Endothelial cell of umbilical vein (primary cell): ENCODE data around the gene ANGPTL4. TPM values are rescaled to one million over a fixed set of nuclear protein-coding genes. Genes with fewer than 3 reads are reported as not detected.
A peak's percentile ranks its signal among the peaks of the same experiment; 100 is the strongest.

Experiments used
- BruUV-seq: library from RNA; stranded (reverse); fragments of 400-500 nt; replicated peaks from 2 replicates; lab custom pipeline; 2021; lab: Mats Ljungman, UMichigan
- CTCF ChIA-PET: fragments of 300-600, 350-600 bp; sonication (Branson Sonifier 250); formaldehyde crosslinking; loops from one replicate; lab custom pipeline; 2021; ENCODE audit warnings: antibody characterized with exemption, inconsistent platforms; lab: Charles Lee
- POLR2A ChIA-PET: fragments of 300-600, 350-600 bp; sonication (Branson Sonifier 250); formaldehyde crosslinking; loops from one replicate; lab custom pipeline; 2021; ENCODE audit warnings: antibody characterized with exemption, inconsistent platforms; lab: Charles Lee
- DNase-seq: peaks from one replicate; pipeline ENCODE4 v3.0.0-alpha.2; 2011; ENCODE audit warnings: low read depth, low spot score
- FAIRE-seq: peaks from 2 replicates; lab custom pipeline; 2011; peaks lifted over from hg19 to GRCh38; lab: Jason Lieb, UNC
- H2AFZ ChIP-seq: 2 replicates; pipeline ENCODE4 v1.6.0; 2012; ENCODE audit warnings: low read depth, low read length, control low read depth, inconsistent platforms
- H3K27ac ChIP-seq: 2 replicates; pipeline ENCODE4 v1.5.1; 2011; ENCODE audit warnings: low read depth, mild to moderate bottlenecking, control low read depth, low read length, moderate library complexity; ENCODE audit not compliant: insufficient read depth
- H3K27me3 ChIP-seq, 2 experiments: 2 replicates each; pipeline versions ENCODE4 v1.6.0 to v1.6.1; 2011; ENCODE audit warnings: low read length in 2 of 2, mixed read lengths in 1 of 2; ENCODE audit not compliant: control insufficient read depth in 2 of 2, insufficient read depth in 2 of 2
- H3K36me3 ChIP-seq, 2 experiments: 2 replicates in 1 of 2; 3 replicates in 1 of 2; pipeline ENCODE4 v1.5.1; 2011; ENCODE audit warnings: low read length in 2 of 2, mild to moderate bottlenecking in 1 of 2, moderate library complexity in 1 of 2; ENCODE audit not compliant: control insufficient read depth in 2 of 2, insufficient read depth in 2 of 2; ENCODE audit errors: extremely low read depth in 1 of 2
- H3K4me1 ChIP-seq: 3 replicates; pipeline ENCODE4 v1.5.1; 2011; ENCODE audit warnings: mild to moderate bottlenecking, low read length; ENCODE audit not compliant: control insufficient read depth, insufficient read depth; ENCODE audit errors: extremely low read depth
- H3K4me2 ChIP-seq: 2 replicates; pipeline ENCODE4 v1.6.1; 2011; ENCODE audit warnings: low read length, control low read depth, mixed read lengths; ENCODE audit not compliant: insufficient read depth
- H3K4me3 ChIP-seq, 3 experiments: fragments of 200-600 bp in 1 of 3; sonication (generic), shearing (Covaris generic) in 1 of 3; replicated peaks in 1 of 3; 2 replicates each; pipeline ENCODE4 v1.5.1; 2011 to 2016; ENCODE audit warnings: control low read depth in 3 of 3, low read length in 3 of 3, mild to moderate bottlenecking in 2 of 3, inconsistent platforms in 1 of 3, low read depth in 1 of 3, moderate library complexity in 1 of 3; ENCODE audit not compliant: insufficient read depth in 1 of 3
- H3K79me2 ChIP-seq: 2 replicates; pipeline ENCODE4 v1.6.0; 2012; ENCODE audit warnings: low read length, inconsistent platforms; ENCODE audit not compliant: control insufficient read depth, insufficient read depth
- H3K9ac ChIP-seq: replicated peaks from 2 replicates; pipeline ENCODE3; 2011; ENCODE audit warnings: low read length, control low read depth; ENCODE audit not compliant: insufficient read depth; ENCODE audit errors: extremely low read depth
- H3K9me1 ChIP-seq: replicated peaks from 3 replicates; pipeline ENCODE4 v1.6.0; 2011; ENCODE audit warnings: mild to moderate bottlenecking, low read length; ENCODE audit not compliant: control insufficient read depth, insufficient read depth; ENCODE audit errors: extremely low read depth
- H3K9me3 ChIP-seq: replicated peaks from 2 replicates; pipeline ENCODE4 v1.5.1; 2012; ENCODE audit warnings: low read length, inconsistent platforms; ENCODE audit not compliant: control insufficient read depth, insufficient read depth
- H4K20me1 ChIP-seq: replicated peaks from 2 replicates; pipeline ENCODE3; 2011; ENCODE audit warnings: mild to moderate bottlenecking, low read length; ENCODE audit not compliant: control insufficient read depth, insufficient read depth; ENCODE audit errors: extremely low read depth
- EZH2 ChIP-seq: IDR thresholded peaks from 2 replicates; pipeline ENCODE4 v1.6.1; 2012; ENCODE audit warnings: borderline replicate concordance, low read depth, mild to moderate bottlenecking, moderate library complexity, low read length, inconsistent platforms; ENCODE audit not compliant: severe bottlenecking
- POLR2AphosphoS5 ChIP-seq: IDR thresholded peaks from 2 replicates; pipeline ENCODE4 v1.6.1; 2012; ENCODE audit warnings: low read depth, mild to moderate bottlenecking, control low read depth, low read length, moderate library complexity; ENCODE audit not compliant: insufficient read depth
- dilution Hi-C: fragments of 300-500 bp; cut with MboI; formaldehyde crosslinking; loops from one replicate; pipeline ENCODE4 v1.15.0; 2019; ENCODE audit warnings: low sequenced_read_pairs; ENCODE audit not compliant: extremely low pct_ligation_motif_present
- intact Hi-C: fragments of 100-400 bp; cut with micrococcal nuclease; formaldehyde crosslinking; loops from one replicate; pipeline ENCODE4 v1.10.0; 2022
- polyA plus RNA-seq, 4 experiments: library from polyadenylated mRNA; depleted of rRNA in 3 of 4; stranded (reverse) in 3 of 4; unstranded in 1 of 4; fragments of >200 nt; gene quantifications; 2 replicates each; pipeline versions ENCODE4 v1.2.1 to v1.2.3, GENCODE V29; 2011 to 2012; ENCODE audit warnings: missing spikeins in 1 of 4
- total RNA-seq: library from RNA; stranded (reverse); gene quantifications from 2 replicates; pipeline ENCODE4 v1.2.3, GENCODE V29; 2021
- TF ChIP-seq, protein P1 (sequence below), 2 donors: IDR thresholded peaks; 1 replicate in 1 of 2; 2 replicates in 1 of 2; pipeline ENCODE4 v1.5.1; 2011; ENCODE audit warnings: low read length in 2 of 2, mild to moderate bottlenecking in 2 of 2, moderate library complexity in 2 of 2, control low read depth in 1 of 2, inconsistent platforms in 1 of 2, low read depth in 1 of 2; ENCODE audit not compliant: insufficient read depth in 1 of 2; ENCODE audit errors: extremely low read depth in 1 of 2

ANGPTL4 gene
- total and polyA plus RNA-seq, 2 donors (not counting 3 experiments of a cell fraction or from before 2014, with no cell fraction given), result 3.9 to 14.1 TPM

- no peak overlapping the region for H3K4me2 ChIP-seq
- TF ChIP-seq, protein P1, sequence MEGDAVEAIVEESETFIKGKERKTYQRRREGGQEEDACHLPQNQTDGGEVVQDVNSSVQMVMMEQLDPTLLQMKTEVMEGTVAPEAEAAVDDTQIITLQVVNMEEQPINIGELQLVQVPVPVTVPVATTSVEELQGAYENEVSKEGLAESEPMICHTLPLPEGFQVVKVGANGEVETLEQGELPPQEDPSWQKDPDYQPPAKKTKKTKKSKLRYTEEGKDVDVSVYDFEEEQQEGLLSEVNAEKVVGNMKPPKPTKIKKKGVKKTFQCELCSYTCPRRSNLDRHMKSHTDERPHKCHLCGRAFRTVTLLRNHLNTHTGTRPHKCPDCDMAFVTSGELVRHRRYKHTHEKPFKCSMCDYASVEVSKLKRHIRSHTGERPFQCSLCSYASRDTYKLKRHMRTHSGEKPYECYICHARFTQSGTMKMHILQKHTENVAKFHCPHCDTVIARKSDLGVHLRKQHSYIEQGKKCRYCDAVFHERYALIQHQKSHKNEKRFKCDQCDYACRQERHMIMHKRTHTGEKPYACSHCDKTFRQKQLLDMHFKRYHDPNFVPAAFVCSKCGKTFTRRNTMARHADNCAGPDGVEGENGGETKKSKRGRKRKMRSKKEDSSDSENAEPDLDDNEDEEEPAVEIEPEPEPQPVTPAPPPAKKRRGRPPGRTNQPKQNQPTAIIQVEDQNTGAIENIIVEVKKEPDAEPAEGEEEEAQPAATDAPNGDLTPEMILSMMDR (IDR thresholded peaks at IDR 0.05; ENCODE audit: extremely low read depth in 1 of 2, insufficient read depth in 1 of 2, low read depth in 1 of 2, low read length in 2 of 2), result peak; percentile 75 to 91
- no peak for TF ChIP-seq EZH2
- TF ChIP-seq POLR2AphosphoS5, result peak; percentile 52
- H4K20me1 ChIP-seq, result no peaks in the 10 kb centered on the region
- dilution Hi-C loops (no loop called here), intact Hi-C loops (loop anchor here (1.0 kb wide), 1 partner anchor 42 kb away; no protein-coding TSS in a partner anchor)
- no peak overlapping the region for H3K9ac ChIP-seq
- POLR2A ChIA-PET, result interaction anchor here (1.0 kb wide), 1 partner anchor 43 kb away, joined by 4 read pairs; no protein-coding TSS in a partner anchor
- H3K4me1 ChIP-seq, result peaks cover 28% of the 10 kb centered on the region
- no peaks in the 10 kb centered on the region for H3K9me1 ChIP-seq
- no peaks in the 10 kb centered on the region for H3K9me3 ChIP-seq
- DNase-seq (peak; percentile 74), FAIRE-seq (peak; percentile 89)
- peak overlapping the region; percentile 23 for H3K27ac ChIP-seq
- peaks cover 53% of the 10 kb centered on the region for H3K79me2 ChIP-seq
- CTCF ChIA-PET, result interaction anchor here (0.9 to 4.0 kb wide), 6 partner anchors 16 to 49 kb away, joined by 3 to 79 read pairs (median 10); partner anchors contain the start of genes ANGPTL4 and MARCHF2
- BruUV-seq, result no TSS peak
- H3K36me3 ChIP-seq, result peaks cover 0 to 8% of the 10 kb centered on the region in 2 experiments
- H3K4me3 ChIP-seq, result no peak overlapping the region
- no peak overlapping the region for H2AFZ ChIP-seq
- no peaks in the 10 kb centered on the region for H3K27me3 ChIP-seq
These were observed 32.7 kb downstream of the ANGPTL4 start for GRCh38 chr19:8396563-8397203.
